ENCODE data around the gene ROBO1.
"Not testable (repeated sequence)": the region's sequence is repeated elsewhere in the genome, so short reads cannot be mapped to it uniquely, and the experiment has no call there.

The ROBO1 gene

GRCh38 chr3:79314962-79315361 lies 452.8 kb downstream of the ROBO1 start:
- POLR2A ChIA-PET (ENCODE audit: low non-redundant PET) = no interaction called here
- DNase-seq (ENCODE audit: low spot score) = no peak
- H3K27ac ChIP-seq = no peak overlapping the region
- no peak for TF ChIP-seq CTCF (conservative IDR thresholded peaks at IDR 0.05; ENCODE audit: low read depth)
- CTCF ChIA-PET = no interaction called here

- POLR2A ChIA-PET (ENCODE audit: low non-redundant PET) = no interaction called here
- no peak for TF ChIP-seq CTCF (conservative IDR thresholded peaks at IDR 0.05; ENCODE audit: low read depth)
- CTCF ChIA-PET = no interaction called here
- no peak for DNase-seq (ENCODE audit: low spot score)
- no peak overlapping the region for H3K27ac ChIP-seq
These were observed 453.3 kb downstream of the ROBO1 start for GRCh38 chr3:79314544-79314943.

GRCh38 chr3:79310016-79310415 lies 457.8 kb downstream of the ROBO1 start:
- no peak overlapping the region for H3K27ac ChIP-seq
- CTCF ChIA-PET = no interaction called here
- TF ChIP-seq CTCF (conservative IDR thresholded peaks at IDR 0.05; ENCODE audit: low read depth) = no peak
- DNase-seq (ENCODE audit: low spot score) = no peak
- POLR2A ChIA-PET (ENCODE audit: low non-redundant PET) = no interaction called here

GRCh38 chr3:79306934-79307570 lies 460.7 kb downstream of the ROBO1 start:
- POLR2A ChIA-PET (ENCODE audit: low non-redundant PET) = no interaction called here

GRCh38 chr3:79299949-79300635 lies 467.7 kb downstream of the ROBO1 start:
- POLR2A ChIA-PET (ENCODE audit: low non-redundant PET); H3K27ac ChIP-seq; DNase-seq (ENCODE audit: low spot score); CTCF ChIA-PET: not testable (repeated sequence)

More at GRCh38 chr3:79306934-79307570, 460.7 kb downstream of the ROBO1 start:
- H3K27ac ChIP-seq = no peak overlapping the region
- CTCF ChIA-PET = no interaction called here
- TF ChIP-seq CTCF (conservative IDR thresholded peaks at IDR 0.05; ENCODE audit: low read depth) = no peak
- DNase-seq (ENCODE audit: low spot score) = no peak

- no peak for TF ChIP-seq CTCF (conservative IDR thresholded peaks at IDR 0.05; ENCODE audit: low read depth)
- DNase-seq (ENCODE audit: low spot score) = peak; percentile 14
- CTCF ChIA-PET = no interaction called here
- H3K27ac ChIP-seq = no peak overlapping the region
- POLR2A ChIA-PET (ENCODE audit: low non-redundant PET) = no interaction called here
These were observed 470.4 kb downstream of the ROBO1 start for GRCh38 chr3:79297245-79297960.

GRCh38 chr3:79286882-79287281 lies 480.9 kb downstream of the ROBO1 start:
- TF ChIP-seq CTCF (conservative IDR thresholded peaks at IDR 0.05; ENCODE audit: low read depth) = no peak
- ChIA-PET CTCF (no interaction called here), POLR2A (ENCODE audit: low non-redundant PET) (no interaction called here)
- no peak for DNase-seq (ENCODE audit: low spot score)
- no peak overlapping the region for H3K27ac ChIP-seq

All from RWPE1 (cell line).